SK-N-SH (cell line): ENCODE results near the gene EPHB2.

Source experiments
- EP300 ChIP-seq, 2 experiments: IDR thresholded peaks; 2 replicates each; pipeline versions ENCODE4 v1.4.0 to v1.6.1; 2012; ENCODE audit warnings: borderline replicate concordance in 1 of 2, low read depth in 1 of 2, low read length in 1 of 2
- EZH2phosphoT487 ChIP-seq: fragments of 200-600 bp; sonication (generic); IDR thresholded peaks from 2 replicates; pipeline ENCODE4 v1.6.1; 2017; ENCODE audit warnings: low read depth, mixed run types, mild to moderate bottlenecking, antibody characterized with exemption, moderate library complexity, borderline replicate concordance
- FOXJ3 ChIP-seq: sonication (generic); formaldehyde crosslinking; IDR thresholded peaks from 2 replicates; pipeline ENCODE4 v1.5.1; 2020; ENCODE audit warnings: mild to moderate bottlenecking, missing genetic modification reagents
- GABPA ChIP-seq: IDR thresholded peaks from 2 replicates; pipeline ENCODE4 v1.4.0; 2012; ENCODE audit warnings: low read depth, mild to moderate bottlenecking
- NRF1 ChIP-seq: IDR thresholded peaks from 2 replicates; pipeline ENCODE4 v1.6.1; 2012; ENCODE audit warnings: low read depth, mild to moderate bottlenecking, low read length
- POLR2AphosphoS5 ChIP-seq: IDR thresholded peaks from 2 replicates; pipeline ENCODE4 v1.6.1; 2012; ENCODE audit warnings: low read depth, low read length
- RAD21 ChIP-seq: IDR thresholded peaks from 2 replicates; pipeline ENCODE4 v1.6.1; 2012; ENCODE audit warnings: mild to moderate bottlenecking, low read length
- RFX5 ChIP-seq: IDR thresholded peaks from 2 replicates; pipeline ENCODE4 v1.6.1; 2012; ENCODE audit warnings: mild to moderate bottlenecking, improper control_type of control experiment, low read length
- YY1 ChIP-seq: IDR thresholded peaks from 2 replicates; pipeline ENCODE4 v1.4.0; 2012; ENCODE audit warnings: low read depth, mild to moderate bottlenecking
- TF ChIP-seq, protein P1 (sequence below): fragments of 200-600 bp; sonication (generic); IDR thresholded peaks from 2 replicates; pipeline ENCODE4 v1.6.1; 2017; ENCODE audit warnings: antibody characterized with exemption, mild to moderate bottlenecking, moderate library complexity
- TF ChIP-seq, protein P2 (sequence below): IDR thresholded peaks from 2 replicates; pipeline ENCODE4 v1.4.0; 2012; ENCODE audit warnings: low read depth, borderline replicate concordance
- TF ChIP-seq, protein P3 (sequence below): IDR thresholded peaks from 2 replicates; pipeline ENCODE4; 2012
- TF ChIP-seq, protein P4 (sequence below): fragments of 150-350 bp; IDR thresholded peaks from 2 replicates; pipeline ENCODE4 v1.6.1; 2017; ENCODE audit warnings: antibody characterized with exemption, low read length, low read depth, borderline replicate concordance
- TF ChIP-seq, protein P5 (sequence below): IDR thresholded peaks from 2 replicates; pipeline ENCODE4 v1.6.1; 2012; ENCODE audit warnings: mild to moderate bottlenecking, low read depth, low read length, moderate library complexity

DNA sequence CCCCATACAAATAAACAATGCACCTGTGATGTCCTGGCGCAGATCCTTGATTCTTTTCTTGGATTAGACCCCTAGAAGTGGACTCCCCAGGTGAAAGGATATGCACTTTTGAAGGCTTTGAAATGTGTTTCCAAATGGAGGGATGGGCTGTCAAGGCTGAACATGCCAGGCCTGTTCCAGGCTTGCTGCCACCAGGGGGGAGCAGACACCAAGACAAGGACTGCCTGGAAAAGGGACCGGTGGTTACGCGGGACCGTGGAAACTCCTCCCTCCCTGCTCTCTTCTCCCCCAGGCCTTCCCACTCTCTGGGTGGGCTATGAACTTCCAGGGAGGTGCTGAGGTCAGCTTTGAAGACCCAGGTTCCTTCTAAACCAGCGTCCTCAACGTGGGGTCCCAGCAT, 44.9 kb upstream of the EPHB2 start:
- TF ChIP-seq, protein P1, sequence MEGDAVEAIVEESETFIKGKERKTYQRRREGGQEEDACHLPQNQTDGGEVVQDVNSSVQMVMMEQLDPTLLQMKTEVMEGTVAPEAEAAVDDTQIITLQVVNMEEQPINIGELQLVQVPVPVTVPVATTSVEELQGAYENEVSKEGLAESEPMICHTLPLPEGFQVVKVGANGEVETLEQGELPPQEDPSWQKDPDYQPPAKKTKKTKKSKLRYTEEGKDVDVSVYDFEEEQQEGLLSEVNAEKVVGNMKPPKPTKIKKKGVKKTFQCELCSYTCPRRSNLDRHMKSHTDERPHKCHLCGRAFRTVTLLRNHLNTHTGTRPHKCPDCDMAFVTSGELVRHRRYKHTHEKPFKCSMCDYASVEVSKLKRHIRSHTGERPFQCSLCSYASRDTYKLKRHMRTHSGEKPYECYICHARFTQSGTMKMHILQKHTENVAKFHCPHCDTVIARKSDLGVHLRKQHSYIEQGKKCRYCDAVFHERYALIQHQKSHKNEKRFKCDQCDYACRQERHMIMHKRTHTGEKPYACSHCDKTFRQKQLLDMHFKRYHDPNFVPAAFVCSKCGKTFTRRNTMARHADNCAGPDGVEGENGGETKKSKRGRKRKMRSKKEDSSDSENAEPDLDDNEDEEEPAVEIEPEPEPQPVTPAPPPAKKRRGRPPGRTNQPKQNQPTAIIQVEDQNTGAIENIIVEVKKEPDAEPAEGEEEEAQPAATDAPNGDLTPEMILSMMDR: peak; percentile 69
- no peak for TF ChIP-seq EP300 (IDR thresholded peaks at IDR 0.05; ENCODE audit: borderline replicate concordance in 1 of 2, low read depth in 1 of 2, low read length in 1 of 2)
- TF ChIP-seq FOXJ3: no peak
- TF ChIP-seq, protein P2, sequence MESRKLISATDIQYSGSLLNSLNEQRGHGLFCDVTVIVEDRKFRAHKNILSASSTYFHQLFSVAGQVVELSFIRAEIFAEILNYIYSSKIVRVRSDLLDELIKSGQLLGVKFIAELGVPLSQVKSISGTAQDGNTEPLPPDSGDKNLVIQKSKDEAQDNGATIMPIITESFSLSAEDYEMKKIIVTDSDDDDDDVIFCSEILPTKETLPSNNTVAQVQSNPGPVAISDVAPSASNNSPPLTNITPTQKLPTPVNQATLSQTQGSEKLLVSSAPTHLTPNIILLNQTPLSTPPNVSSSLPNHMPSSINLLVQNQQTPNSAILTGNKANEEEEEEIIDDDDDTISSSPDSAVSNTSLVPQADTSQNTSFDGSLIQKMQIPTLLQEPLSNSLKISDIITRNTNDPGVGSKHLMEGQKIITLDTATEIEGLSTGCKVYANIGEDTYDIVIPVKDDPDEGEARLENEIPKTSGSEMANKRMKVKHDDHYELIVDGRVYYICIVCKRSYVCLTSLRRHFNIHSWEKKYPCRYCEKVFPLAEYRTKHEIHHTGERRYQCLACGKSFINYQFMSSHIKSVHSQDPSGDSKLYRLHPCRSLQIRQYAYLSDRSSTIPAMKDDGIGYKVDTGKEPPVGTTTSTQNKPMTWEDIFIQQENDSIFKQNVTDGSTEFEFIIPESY: no peak
- TF ChIP-seq GABPA: no peak
- TF ChIP-seq, protein P3, sequence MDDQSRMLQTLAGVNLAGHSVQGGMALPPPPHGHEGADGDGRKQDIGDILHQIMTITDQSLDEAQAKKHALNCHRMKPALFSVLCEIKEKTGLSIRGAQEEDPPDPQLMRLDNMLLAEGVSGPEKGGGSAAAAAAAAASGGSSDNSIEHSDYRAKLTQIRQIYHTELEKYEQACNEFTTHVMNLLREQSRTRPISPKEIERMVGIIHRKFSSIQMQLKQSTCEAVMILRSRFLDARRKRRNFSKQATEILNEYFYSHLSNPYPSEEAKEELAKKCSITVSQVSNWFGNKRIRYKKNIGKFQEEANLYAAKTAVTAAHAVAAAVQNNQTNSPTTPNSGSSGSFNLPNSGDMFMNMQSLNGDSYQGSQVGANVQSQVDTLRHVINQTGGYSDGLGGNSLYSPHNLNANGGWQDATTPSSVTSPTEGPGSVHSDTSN: no peak
- no peak for TF ChIP-seq EZH2phosphoT487
- TF ChIP-seq NRF1: no peak
- TF ChIP-seq RAD21: peak; percentile 87
- no peak for TF ChIP-seq YY1
- no peak for TF ChIP-seq POLR2AphosphoS5
- no peak for TF ChIP-seq RFX5
- TF ChIP-seq, protein P4, sequence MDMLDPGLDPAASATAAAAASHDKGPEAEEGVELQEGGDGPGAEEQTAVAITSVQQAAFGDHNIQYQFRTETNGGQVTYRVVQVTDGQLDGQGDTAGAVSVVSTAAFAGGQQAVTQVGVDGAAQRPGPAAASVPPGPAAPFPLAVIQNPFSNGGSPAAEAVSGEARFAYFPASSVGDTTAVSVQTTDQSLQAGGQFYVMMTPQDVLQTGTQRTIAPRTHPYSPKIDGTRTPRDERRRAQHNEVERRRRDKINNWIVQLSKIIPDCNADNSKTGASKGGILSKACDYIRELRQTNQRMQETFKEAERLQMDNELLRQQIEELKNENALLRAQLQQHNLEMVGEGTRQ: no peak
- TF ChIP-seq, protein P5, sequence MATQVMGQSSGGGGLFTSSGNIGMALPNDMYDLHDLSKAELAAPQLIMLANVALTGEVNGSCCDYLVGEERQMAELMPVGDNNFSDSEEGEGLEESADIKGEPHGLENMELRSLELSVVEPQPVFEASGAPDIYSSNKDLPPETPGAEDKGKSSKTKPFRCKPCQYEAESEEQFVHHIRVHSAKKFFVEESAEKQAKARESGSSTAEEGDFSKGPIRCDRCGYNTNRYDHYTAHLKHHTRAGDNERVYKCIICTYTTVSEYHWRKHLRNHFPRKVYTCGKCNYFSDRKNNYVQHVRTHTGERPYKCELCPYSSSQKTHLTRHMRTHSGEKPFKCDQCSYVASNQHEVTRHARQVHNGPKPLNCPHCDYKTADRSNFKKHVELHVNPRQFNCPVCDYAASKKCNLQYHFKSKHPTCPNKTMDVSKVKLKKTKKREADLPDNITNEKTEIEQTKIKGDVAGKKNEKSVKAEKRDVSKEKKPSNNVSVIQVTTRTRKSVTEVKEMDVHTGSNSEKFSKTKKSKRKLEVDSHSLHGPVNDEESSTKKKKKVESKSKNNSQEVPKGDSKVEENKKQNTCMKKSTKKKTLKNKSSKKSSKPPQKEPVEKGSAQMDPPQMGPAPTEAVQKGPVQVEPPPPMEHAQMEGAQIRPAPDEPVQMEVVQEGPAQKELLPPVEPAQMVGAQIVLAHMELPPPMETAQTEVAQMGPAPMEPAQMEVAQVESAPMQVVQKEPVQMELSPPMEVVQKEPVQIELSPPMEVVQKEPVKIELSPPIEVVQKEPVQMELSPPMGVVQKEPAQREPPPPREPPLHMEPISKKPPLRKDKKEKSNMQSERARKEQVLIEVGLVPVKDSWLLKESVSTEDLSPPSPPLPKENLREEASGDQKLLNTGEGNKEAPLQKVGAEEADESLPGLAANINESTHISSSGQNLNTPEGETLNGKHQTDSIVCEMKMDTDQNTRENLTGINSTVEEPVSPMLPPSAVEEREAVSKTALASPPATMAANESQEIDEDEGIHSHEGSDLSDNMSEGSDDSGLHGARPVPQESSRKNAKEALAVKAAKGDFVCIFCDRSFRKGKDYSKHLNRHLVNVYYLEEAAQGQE: no peak
